ENCODE data around the gene SSBP1.

The SSBP1 gene

DNA sequence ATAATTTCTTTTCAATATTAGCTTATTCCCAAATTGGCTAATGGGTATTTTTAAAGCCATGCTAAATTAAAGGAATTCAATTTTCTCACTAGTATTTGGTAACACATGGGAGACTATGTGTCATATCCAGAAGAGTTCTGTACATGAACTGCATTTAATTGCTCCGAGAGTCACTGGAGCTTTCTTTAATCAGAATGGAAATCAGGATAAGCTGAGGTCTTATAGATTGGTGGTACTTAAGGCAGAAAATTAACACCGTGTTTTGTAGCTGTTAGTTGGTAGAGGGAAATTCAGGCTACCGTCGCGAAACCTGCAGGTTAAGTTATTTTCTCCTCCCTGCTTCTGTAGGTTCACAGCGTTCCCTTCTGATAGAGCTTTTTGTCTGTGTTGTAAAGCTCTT lies 29.8 kb upstream of the SSBP1 start, which contains the start of gene WEE2:
WEE2 (plus strand) TSS at position 3 of the 400 bp plus-strand sequence. CDS start 406 bp downstream, outside the sequence.
- no peak for ATAC-seq
- TF ChIP-seq ZNF565 (CRISPR knock-in tag; conservative IDR thresholded peaks at IDR 0.05; ENCODE audit: low read depth) (no peak), ZNF70 (CRISPR knock-in tag; IDR thresholded peaks at IDR 0.05) (no peak), SNAI2 (CRISPR knock-in tag; IDR thresholded peaks at IDR 0.05) (no peak), GLIS3 (CRISPR knock-in tag; IDR thresholded peaks at IDR 0.05) (no peak), ESRRG (CRISPR knock-in tag; IDR thresholded peaks at IDR 0.05) (no peak), RARB (CRISPR knock-in tag; IDR thresholded peaks at IDR 0.05) (no peak), OSR1 (CRISPR knock-in tag; IDR thresholded peaks at IDR 0.05) (no peak)
- TF ChIP-seq, protein P1, sequence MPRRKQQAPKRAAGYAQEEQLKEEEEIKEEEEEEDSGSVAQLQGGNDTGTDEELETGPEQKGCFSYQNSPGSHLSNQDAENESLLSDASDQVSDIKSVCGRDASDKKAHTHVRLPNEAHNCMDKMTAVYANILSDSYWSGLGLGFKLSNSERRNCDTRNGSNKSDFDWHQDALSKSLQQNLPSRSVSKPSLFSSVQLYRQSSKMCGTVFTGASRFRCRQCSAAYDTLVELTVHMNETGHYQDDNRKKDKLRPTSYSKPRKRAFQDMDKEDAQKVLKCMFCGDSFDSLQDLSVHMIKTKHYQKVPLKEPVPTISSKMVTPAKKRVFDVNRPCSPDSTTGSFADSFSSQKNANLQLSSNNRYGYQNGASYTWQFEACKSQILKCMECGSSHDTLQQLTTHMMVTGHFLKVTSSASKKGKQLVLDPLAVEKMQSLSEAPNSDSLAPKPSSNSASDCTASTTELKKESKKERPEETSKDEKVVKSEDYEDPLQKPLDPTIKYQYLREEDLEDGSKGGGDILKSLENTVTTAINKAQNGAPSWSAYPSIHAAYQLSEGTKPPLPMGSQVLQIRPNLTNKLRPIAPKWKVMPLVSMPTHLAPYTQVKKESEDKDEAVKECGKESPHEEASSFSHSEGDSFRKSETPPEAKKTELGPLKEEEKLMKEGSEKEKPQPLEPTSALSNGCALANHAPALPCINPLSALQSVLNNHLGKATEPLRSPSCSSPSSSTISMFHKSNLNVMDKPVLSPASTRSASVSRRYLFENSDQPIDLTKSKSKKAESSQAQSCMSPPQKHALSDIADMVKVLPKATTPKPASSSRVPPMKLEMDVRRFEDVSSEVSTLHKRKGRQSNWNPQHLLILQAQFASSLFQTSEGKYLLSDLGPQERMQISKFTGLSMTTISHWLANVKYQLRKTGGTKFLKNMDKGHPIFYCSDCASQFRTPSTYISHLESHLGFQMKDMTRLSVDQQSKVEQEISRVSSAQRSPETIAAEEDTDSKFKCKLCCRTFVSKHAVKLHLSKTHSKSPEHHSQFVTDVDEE (CRISPR knock-in tag; IDR thresholded peaks at IDR 0.05): no peak
- TF ChIP-seq, protein P2, sequence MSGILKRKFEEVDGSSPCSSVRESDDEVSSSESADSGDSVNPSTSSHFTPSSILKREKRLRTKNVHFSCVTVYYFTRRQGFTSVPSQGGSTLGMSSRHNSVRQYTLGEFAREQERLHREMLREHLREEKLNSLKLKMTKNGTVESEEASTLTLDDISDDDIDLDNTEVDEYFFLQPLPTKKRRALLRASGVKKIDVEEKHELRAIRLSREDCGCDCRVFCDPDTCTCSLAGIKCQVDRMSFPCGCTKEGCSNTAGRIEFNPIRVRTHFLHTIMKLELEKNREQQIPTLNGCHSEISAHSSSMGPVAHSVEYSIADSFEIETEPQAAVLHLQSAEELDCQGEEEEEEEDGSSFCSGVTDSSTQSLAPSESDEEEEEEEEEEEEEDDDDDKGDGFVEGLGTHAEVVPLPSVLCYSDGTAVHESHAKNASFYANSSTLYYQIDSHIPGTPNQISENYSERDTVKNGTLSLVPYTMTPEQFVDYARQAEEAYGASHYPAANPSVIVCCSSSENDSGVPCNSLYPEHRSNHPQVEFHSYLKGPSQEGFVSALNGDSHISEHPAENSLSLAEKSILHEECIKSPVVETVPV (CRISPR knock-in tag; IDR thresholded peaks at IDR 0.05): no peak

DNA sequence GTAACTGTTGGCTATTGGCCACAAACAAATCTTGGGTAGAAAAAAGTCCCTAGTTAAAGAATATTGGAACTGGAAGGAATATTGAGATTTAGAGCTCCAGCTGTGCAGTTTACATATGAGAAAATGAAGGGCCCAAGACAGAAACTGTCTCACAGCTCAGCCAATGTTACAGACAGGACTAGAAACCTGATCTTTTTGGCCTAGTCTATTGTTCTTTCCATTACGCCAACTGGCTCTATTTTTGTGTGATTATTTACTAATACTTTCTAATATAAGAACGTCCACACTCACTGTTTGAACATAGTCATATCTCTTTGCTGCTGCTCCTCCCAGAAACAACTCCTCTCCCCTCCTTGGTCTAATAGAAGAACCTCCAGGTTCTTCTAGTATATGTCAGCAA lies 28.8 kb upstream of the SSBP1 start:
- TF ChIP-seq ISL1 (CRISPR knock-in tag; IDR thresholded peaks at IDR 0.05) (no peak), CSDC2 (CRISPR knock-in tag; IDR thresholded peaks at IDR 0.05) (no peak), ARNTL (CRISPR knock-in tag; IDR thresholded peaks at IDR 0.05; ENCODE audit: borderline replicate concordance, low read depth) (no peak), SNAI2 (CRISPR knock-in tag; IDR thresholded peaks at IDR 0.05) (no peak), OSR1 (CRISPR knock-in tag; IDR thresholded peaks at IDR 0.05) (no peak), ZNF8 (CRISPR knock-in tag; IDR thresholded peaks at IDR 0.05) (no peak), TCF4 (CRISPR knock-in tag; IDR thresholded peaks at IDR 0.05; ENCODE audit: borderline replicate concordance) (no peak), ZFP3 (CRISPR knock-in tag; IDR thresholded peaks at IDR 0.05) (no peak)
- TF ChIP-seq, protein P3, sequence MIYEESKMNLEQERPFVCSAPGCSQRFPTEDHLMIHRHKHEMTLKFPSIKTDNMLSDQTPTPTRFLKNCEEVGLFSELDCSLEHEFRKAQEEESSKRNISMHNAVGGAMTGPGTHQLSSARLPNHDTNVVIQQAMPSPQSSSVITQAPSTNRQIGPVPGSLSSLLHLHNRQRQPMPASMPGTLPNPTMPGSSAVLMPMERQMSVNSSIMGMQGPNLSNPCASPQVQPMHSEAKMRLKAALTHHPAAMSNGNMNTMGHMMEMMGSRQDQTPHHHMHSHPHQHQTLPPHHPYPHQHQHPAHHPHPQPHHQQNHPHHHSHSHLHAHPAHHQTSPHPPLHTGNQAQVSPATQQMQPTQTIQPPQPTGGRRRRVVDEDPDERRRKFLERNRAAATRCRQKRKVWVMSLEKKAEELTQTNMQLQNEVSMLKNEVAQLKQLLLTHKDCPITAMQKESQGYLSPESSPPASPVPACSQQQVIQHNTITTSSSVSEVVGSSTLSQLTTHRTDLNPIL (CRISPR knock-in tag; IDR thresholded peaks at IDR 0.05; ENCODE audit: low read depth): no peak
- TF ChIP-seq, protein P4, sequence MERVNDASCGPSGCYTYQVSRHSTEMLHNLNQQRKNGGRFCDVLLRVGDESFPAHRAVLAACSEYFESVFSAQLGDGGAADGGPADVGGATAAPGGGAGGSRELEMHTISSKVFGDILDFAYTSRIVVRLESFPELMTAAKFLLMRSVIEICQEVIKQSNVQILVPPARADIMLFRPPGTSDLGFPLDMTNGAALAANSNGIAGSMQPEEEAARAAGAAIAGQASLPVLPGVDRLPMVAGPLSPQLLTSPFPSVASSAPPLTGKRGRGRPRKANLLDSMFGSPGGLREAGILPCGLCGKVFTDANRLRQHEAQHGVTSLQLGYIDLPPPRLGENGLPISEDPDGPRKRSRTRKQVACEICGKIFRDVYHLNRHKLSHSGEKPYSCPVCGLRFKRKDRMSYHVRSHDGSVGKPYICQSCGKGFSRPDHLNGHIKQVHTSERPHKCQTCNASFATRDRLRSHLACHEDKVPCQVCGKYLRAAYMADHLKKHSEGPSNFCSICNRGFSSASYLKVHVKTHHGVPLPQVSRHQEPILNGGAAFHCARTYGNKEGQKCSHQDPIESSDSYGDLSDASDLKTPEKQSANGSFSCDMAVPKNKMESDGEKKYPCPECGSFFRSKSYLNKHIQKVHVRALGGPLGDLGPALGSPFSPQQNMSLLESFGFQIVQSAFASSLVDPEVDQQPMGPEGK (CRISPR knock-in tag; IDR thresholded peaks at IDR 0.05; ENCODE audit: borderline replicate concordance): no peak

DNA sequence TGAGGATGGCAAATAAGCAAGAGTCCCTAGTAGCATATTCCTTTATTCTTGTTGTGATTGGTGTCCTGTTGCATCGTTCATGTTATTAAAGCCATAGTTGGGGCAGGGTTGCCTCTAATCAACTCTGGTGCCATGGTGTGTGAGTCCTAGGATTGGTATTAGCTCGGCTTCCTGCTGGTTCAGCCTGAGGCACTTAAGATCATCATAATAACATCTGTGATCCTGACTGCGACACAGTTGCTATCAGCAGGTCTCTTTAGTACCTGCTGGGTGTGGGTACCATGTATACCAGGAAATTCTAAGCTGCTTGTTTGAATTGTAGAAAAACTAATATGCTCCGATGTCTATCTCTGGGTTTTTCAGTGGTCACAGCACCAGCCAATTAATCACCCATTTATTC lies 28.4 kb upstream of the SSBP1 start:
- ATAC-seq: no peak
- TF ChIP-seq SNAI2 (CRISPR knock-in tag; IDR thresholded peaks at IDR 0.05) (no peak), PPARA (CRISPR knock-in tag; IDR thresholded peaks at IDR 0.05; ENCODE audit: borderline replicate concordance) (no peak), CSDC2 (CRISPR knock-in tag; IDR thresholded peaks at IDR 0.05) (no peak), ZNF565 (CRISPR knock-in tag; conservative IDR thresholded peaks at IDR 0.05; ENCODE audit: low read depth) (no peak), ZFP30 (CRISPR knock-in tag; IDR thresholded peaks at IDR 0.05) (no peak), TCF4 (CRISPR knock-in tag; IDR thresholded peaks at IDR 0.05; ENCODE audit: borderline replicate concordance) (no peak)
- TF ChIP-seq, protein P5, sequence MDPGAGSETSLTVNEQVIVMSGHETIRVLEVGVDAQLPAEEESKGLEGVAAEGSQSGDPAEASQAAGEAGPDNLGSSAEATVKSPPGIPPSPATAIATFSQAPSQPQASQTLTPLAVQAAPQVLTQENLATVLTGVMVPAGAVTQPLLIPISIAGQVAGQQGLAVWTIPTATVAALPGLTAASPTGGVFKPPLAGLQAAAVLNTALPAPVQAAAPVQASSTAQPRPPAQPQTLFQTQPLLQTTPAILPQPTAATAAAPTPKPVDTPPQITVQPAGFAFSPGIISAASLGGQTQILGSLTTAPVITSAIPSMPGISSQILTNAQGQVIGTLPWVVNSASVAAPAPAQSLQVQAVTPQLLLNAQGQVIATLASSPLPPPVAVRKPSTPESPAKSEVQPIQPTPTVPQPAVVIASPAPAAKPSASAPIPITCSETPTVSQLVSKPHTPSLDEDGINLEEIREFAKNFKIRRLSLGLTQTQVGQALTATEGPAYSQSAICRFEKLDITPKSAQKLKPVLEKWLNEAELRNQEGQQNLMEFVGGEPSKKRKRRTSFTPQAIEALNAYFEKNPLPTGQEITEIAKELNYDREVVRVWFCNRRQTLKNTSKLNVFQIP (CRISPR knock-in tag; IDR thresholded peaks at IDR 0.05; ENCODE audit: borderline replicate concordance, low read depth): no peak
- TF ChIP-seq, protein P4 (CRISPR knock-in tag; IDR thresholded peaks at IDR 0.05; ENCODE audit: borderline replicate concordance): no peak
- TF ChIP-seq, protein P3 (CRISPR knock-in tag; IDR thresholded peaks at IDR 0.05; ENCODE audit: low read depth): no peak
- TF ChIP-seq, protein P1 (CRISPR knock-in tag; IDR thresholded peaks at IDR 0.05): no peak

More for the DNA sequence above, 28.8 kb upstream of the SSBP1 start:
- ATAC-seq: no peak

All from SK-N-SH treated with all-trans-retinoic acid at 6 μM for 48 hours (cell line).